ENCODE results near the gene PEX16.

Gene PEX16

DNA sequence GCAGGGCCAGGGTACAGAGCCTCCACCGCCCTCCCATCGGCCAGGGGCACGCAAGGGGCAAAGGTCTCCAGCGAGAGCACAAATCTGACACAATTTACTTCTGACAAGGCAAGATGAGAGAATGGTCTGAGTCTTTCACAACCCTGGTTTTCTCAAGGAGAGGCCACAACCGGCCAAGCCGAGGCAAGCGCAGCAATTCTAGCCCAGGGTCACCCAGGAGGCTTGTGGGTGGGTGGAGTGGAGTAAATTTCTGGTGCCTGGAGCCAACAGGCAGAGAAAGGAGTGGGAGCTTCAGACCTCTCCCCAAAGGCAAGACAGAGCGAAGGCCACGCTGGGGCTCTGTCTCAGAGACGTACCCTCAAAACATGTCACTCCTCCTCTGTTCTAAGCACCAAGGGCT, 14.1 kb upstream of the PEX16 start:
- in situ Hi-C loops (cut with MboI; ENCODE audit: low sequenced_read_pairs): no loop called here

- in situ Hi-C loops (cut with MboI; ENCODE audit: low sequenced_read_pairs): no loop called here
Observed at GRCh38 chr11:45930951-45931570, 13.4 kb upstream of the PEX16 start.

- in situ Hi-C loops (cut with MboI; ENCODE audit: low sequenced_read_pairs): no loop called here
Observed at GRCh38 chr11:45930031-45930794, 12.5 kb upstream of the PEX16 start.

GRCh38 chr11:45929486-45930030, 11.9 kb upstream of the PEX16 start:
- in situ Hi-C loops (cut with MboI; ENCODE audit: low sequenced_read_pairs): no loop called here

- in situ Hi-C loops (cut with MboI; ENCODE audit: low sequenced_read_pairs): no loop called here
Observed at GRCh38 chr11:45928535-45929215, 11.0 kb upstream of the PEX16 start.

DNA sequence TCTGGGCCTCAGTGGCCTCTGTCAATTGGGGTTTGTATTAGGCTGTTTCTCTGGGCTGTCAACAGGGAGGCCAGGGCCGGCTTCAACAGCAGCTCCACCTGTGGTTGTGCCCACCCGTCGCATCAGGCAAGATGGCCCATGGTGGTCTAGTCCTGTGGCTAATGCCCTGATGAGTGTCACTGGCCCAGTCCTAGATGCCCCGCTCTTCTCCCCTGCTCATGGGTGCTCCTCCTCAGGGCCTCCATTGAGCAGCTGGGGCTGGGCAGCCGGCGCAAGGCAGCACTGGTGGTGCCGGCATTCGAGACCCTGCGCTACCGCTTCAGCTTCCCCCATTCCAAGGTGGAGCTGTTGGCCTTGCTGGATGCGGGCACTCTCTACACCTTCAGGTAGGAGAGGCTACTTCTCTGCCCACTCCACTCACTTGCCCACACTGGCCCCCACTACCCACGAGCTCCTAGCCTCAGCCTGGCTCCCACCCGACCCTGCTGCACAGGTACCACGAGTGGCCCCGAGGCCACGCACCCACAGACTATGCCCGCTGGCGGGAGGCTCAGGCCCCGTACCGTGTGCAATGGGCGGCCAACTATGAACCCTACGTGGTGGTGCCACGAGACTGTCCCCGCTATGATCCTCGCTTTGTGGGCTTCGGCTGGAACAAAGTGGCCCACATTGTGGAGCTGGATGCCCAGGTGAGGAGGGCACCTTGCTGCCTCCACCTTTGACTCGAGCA, 10.2 kb upstream of the PEX16 start:
- in situ Hi-C loops (cut with MboI; ENCODE audit: low sequenced_read_pairs): no loop called here

DNA sequence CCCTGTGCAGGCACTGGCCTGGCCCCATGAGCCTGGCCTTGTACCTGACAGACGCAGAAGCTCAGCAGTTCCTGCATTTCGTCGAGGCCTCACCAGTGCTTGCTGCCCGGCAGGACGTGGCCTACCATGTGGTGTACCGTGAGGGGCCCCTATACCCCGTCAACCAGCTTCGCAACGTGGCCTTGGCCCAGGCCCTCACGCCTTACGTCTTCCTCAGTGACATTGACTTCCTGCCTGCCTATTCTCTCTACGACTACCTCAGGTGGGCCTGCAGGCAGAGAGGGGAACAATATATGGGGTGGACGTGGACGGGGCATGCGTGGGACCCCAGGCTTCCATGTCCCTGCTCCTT, 9.6 kb upstream of the PEX16 start:
- in situ Hi-C loops (cut with MboI; ENCODE audit: low sequenced_read_pairs): no loop called here

- in situ Hi-C loops (cut with MboI; ENCODE audit: low sequenced_read_pairs): no loop called here
Observed at GRCh38 chr11:45926536-45927331, 9.1 kb upstream of the PEX16 start.

- in situ Hi-C loops (cut with MboI; ENCODE audit: low sequenced_read_pairs): no loop called here
Observed at GRCh38 chr11:45926001-45926401, 8.3 kb upstream of the PEX16 start.

DNA sequence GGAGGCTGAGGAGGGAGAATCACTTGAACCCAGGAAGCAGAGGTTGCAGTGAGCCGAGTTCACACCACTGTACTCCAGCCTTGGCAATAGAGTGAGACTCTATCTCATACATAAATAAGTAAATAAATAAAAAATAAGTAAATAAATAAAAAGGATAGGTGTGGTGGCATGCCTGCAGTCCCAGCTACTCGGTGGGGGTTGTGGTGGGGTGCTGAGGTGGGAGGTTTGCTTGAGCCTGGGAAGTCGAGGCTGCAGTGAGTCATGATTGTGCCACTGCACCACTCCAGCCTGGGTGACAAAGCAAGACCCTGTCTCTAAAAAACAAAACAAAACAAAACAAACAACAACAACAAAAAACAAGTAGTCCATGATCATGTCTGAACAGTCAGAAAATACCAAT, 7.9 kb upstream of the PEX16 start:
- in situ Hi-C loops (cut with MboI; ENCODE audit: low sequenced_read_pairs): no loop called here

GRCh38 chr11:45924927-45925326, 7.2 kb upstream of the PEX16 start:
- in situ Hi-C loops (cut with MboI; ENCODE audit: low sequenced_read_pairs): no loop called here

- in situ Hi-C loops (cut with MboI; ENCODE audit: low sequenced_read_pairs): no loop called here
Observed at GRCh38 chr11:45924036-45924915, 6.6 kb upstream of the PEX16 start.

GRCh38 chr11:45922425-45923082, 4.9 kb upstream of the PEX16 start, which contains the start of gene LARGE2:
Gene LARGE2, plus strand, starts transcription at chr11:45922656. Its CDS starts 227 bp downstream, at chr11:45922883.
- in situ Hi-C loops (cut with MboI; ENCODE audit: low sequenced_read_pairs): no loop called here

GRCh38 chr11:45921561-45922424, 4.1 kb upstream of the PEX16 start:
- in situ Hi-C loops (cut with MboI; ENCODE audit: low sequenced_read_pairs): no loop called here

DNA sequence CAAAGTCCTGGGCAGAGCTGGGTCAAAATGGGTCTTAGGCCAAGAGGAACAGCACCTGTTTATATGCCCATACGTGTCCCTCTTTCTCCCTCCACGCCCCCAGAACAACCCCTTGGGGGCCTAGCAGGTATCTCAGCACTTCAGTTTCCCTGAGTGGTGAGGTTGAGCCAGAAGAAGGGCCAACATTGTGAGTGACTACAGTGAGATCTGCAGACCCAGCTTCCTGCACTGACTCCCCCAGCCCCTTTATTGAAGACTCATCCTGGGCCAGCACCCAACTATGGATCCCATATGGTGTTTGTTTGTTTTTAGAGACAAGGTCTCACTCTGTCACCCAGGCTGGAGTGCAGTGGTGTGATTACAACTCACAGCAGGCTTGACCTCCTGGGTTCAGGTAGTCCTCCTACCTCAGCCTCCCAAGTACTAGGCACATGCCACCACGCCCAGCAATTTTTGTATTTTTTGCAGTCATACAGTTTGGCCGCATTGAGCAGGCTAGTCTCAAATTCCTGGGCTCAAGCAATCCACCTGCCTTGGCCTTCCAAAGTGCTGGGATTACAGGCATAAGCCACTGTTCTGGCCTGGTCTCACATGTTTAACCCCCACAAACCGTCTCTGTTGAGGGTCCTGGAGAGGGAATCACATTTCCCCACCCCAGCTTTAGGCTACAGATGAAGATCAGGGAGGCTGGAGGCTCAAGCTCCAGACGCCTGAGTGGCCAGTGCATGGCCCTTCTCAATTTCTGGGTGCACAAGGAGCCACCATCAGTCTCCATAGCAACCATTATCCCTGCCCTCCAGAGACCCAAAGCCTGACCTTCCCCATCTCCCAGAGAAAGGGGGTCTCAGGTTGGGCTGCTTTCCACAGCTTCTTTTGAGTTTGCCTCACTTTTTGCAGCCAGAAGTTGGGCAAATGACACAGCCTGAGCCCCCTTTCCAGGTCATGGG, 3.1 kb upstream of the PEX16 start:
- in situ Hi-C loops (cut with MboI; ENCODE audit: low sequenced_read_pairs): no loop called here

DNA sequence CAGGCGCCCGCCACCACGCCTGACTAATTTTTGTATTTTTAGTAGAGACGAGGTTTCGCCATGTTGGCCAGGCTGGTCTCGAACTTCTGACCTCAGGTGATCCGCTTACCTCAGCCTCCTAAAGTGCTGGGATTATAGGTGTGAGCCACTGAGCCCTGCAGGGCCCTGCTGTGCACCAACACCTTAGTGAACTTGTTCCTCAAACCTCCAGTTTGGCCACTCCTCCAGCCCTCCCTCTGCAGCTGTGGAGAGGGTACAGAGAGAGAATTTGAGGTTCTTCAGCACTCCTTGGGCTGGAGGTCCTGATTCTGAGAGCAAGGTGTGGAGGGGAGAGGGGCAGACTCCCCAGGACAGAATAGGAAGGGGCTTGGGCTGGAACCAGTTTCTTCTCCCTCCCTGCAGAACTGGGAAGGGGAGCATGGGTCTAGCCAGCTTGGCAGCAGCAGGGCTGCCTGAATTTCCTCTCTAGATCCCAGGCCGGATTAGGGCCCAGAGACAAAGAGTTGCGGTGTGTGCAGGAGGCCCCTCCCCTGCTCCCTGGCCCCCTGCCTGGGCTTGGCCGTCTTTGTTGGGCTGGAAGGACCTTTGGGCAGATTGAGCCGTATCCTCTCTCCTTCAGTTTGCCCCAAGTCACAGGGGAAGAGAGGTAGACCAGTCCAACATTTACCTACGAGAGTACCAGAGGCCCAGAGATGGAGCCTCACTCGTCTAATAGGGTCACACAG, 2.3 kb upstream of the PEX16 start:
- in situ Hi-C loops (cut with MboI; ENCODE audit: low sequenced_read_pairs): no loop called here

Data from hTERT RPE-1 (cell line).